SW 1271 (cell line): ENCODE data around the gene MUCL3.
"Not testable (repeated sequence)": the region's sequence is repeated elsewhere in the genome, so short reads cannot be mapped to it uniquely, and the experiment has no call there.

Experiments
- DNase-seq, 2 experiments: peaks; one replicate each; lab custom pipeline; 2025; lab: John Stamatoyannopoulos, UW

MUCL3 gene

DNA sequence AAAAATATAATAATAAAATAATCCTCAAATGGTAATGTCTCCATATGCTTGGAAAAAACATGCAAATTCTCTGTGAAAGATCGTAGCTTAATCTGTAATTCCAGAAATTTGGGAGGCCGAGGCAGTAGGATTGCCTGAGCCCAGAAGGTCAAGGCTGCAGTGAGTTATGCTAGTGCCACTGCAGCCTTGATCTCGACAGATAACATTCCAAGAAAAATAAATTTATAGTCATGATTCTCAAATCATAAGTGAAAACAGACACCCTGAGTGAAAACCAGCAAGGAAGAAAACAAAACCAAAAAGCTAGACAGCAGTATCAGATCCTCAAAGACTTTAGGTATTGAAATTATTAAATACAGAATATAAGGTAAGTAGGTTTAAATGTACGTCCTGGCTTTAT, 38.9 kb downstream of the MUCL3 start:
- DNase-seq = no peak

- no peak for DNase-seq
Measured at GRCh38 chr6:30981942-30982772, 41.4 kb downstream of the MUCL3 start.

- no peak for DNase-seq
Measured at GRCh38 chr6:30983439-30983838, 42.7 kb downstream of the MUCL3 start, which contains the start of gene MUC21. MUC21 (plus strand) TSS chr6:30983718; CDS start chr6:30983959, 241 bp downstream.

- DNase-seq = no peak
Measured at GRCh38 chr6:30985490-30985889, 44.7 kb downstream of the MUCL3 start.

- no peak for DNase-seq
Measured at GRCh38 chr6:30987304-30987703, 46.5 kb downstream of the MUCL3 start.

DNA sequence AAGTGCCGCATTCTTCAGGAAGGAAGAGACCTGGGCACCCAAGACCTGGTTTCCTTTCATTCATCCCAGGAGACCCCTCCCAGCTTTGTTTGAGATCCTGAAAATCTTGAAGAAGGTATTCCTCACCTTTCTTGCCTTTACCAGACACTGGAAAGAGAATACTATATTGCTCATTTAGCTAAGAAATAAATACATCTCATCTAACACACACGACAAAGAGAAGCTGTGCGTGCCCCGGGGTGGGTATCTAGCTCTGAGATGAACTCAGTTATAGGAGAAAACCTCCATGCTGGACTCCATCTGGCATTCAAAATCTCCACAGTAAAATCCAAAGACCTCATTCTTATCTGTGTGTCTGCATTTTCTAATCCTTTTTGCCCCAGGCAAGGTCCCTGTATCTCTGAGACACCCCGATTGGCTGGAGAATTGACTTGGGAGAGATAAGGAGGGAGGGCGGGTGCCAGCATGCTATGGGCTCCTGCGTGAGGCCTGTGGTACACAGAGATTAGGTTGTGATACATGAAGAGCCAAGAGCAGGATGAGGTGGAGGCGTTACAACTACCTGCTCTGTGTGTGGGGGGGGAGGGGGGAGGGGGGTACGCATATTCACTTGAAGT, 47.5 kb downstream of the MUCL3 start:
- no peak for DNase-seq

DNA sequence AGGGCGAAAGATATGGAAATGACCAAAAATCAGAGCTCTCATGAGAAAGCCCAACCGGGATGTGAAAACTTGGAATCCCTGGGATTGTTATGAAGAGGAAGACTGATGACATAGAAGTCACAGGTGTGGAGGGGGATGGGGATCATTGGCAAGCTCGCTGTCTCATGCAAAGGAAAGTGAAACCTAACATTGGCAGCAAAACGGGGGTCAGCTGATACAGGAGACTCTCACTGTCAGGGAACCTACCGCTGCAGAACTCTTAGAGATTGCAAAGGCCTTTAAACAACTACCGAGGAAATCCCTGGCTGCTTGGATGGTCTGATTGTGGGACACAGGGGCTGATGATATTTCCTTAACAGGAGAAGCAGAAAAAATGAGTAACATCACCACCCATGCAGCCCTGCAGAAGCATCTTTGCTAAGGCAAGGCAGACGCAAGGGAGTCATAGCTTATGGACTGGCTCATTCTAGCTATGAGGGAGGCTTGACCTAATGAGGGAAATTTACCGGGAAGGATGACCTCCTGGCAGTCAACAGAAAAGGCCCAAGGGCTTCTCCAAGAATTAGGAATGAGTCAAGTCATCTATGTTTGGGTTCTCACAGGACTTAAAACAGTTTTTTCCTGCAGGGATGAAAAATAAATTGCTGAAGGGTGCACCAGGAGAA, 49.8 kb downstream of the MUCL3 start:
- DNase-seq = no peak

DNA sequence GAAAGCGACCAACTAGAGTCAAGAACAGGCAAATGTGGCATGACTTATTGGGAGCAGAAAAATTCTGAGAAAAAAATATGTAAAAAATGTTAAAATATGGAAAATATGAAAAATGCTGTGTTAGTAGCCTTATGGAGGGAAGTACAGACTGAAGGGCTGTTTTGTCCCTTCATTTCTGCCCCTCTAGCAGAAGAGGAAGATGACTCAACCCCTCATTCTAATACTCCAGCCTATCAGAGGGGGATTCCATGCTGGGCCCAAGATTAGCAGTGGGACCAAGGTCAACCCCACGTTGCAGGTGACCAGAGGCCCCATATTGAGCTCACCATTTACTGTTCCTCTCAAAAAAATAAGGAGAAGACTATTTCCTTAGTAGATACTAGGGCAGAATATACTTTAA, 51.1 kb downstream of the MUCL3 start:
- DNase-seq = no peak

GRCh38 chr6:30997301-30997700, 56.5 kb downstream of the MUCL3 start:
- no peak for DNase-seq

GRCh38 chr6:30998785-30999184, 58.0 kb downstream of the MUCL3 start:
- DNase-seq = no peak

GRCh38 chr6:31000067-31000860, 59.5 kb downstream of the MUCL3 start:
- not testable (repeated sequence) for DNase-seq

- no peak for DNase-seq
Measured at GRCh38 chr6:31001281-31001888, 60.6 kb downstream of the MUCL3 start.

DNA sequence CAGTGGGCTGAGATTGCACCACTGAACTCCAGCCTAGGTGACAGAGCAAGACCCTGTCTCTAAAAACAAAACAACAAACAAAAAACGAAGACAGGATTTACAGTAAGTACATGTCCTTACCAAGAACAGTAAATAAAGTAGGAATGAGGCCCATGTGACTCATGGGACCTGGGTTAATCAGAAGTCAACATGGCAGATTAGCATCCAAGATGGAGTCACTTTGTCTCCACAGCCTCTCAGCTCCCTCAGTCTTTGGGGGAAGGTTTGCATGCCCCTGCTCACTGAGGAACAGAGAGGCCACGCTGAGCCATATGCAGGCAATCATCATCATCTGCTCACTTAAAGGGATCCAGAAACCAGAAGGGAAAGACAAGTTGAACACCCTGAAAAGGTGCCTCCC, 61.7 kb downstream of the MUCL3 start:
- no peak for DNase-seq
